Activated B cell treated with CpG ODN at 0.5 μM for 24 hours (primary cell): ENCODE measurements around the gene DUSP10. TPM values are rescaled to one million over a fixed set of nuclear protein-coding genes. Genes with fewer than 3 reads are reported as not detected.

Experiments
- ATAC-seq: fragments of 200-7000 bp; cut with Tn5 transposase; one replicate; pipeline ENCODE4 v1.10.0; 2021; ENCODE audit warnings: low read depth, mild to moderate bottlenecking, moderate library complexity
- CTCF ChIA-PET: fragments of 350-600 bp; sonication (Branson Sonifier 250); formaldehyde crosslinking; loops from one replicate; lab custom pipeline; 2021; ENCODE audit warnings: antibody characterized with exemption; lab: Charles Lee
- POLR2A ChIA-PET: fragments of 350-600 bp; sonication (Branson Sonifier 250); formaldehyde crosslinking; loops from one replicate; lab custom pipeline; 2021; ENCODE audit warnings: antibody characterized with exemption; lab: Charles Lee
- DNase-seq: peaks from one replicate; pipeline ENCODE4 v3.0.0; 2022
- H3K27ac Mint-ChIP-seq: one replicate; pipeline ENCODE4 v1.8.0; 2020; ENCODE audit warnings: mixed read lengths
- H3K27me3 Mint-ChIP-seq: one replicate; pipeline ENCODE4 v1.8.0; 2021; ENCODE audit warnings: mixed read lengths
- H3K36me3 Mint-ChIP-seq: one replicate; pipeline ENCODE4 v1.8.0; 2021; ENCODE audit warnings: low read depth, mixed read lengths
- H3K4me1 Mint-ChIP-seq: one replicate; pipeline ENCODE4 v1.8.0; 2021; ENCODE audit warnings: mixed read lengths
- H3K4me3 Mint-ChIP-seq: one replicate; pipeline ENCODE4 v1.8.0; 2020; ENCODE audit warnings: mild to moderate bottlenecking, mixed read lengths
- H3K9me3 Mint-ChIP-seq: one replicate; pipeline ENCODE4 v1.8.0; 2020; ENCODE audit warnings: mixed read lengths
- intact Hi-C: fragments of 100-400 bp; cut with micrococcal nuclease; formaldehyde crosslinking; loops from one replicate; pipeline ENCODE4 v1.15.1; 2024
- total RNA-seq: library from RNA; stranded (reverse); gene quantifications from 2 replicates; pipeline ENCODE4 v1.2.3, GENCODE V29; 2022
- TF ChIP-seq, protein P1 (sequence below): fragments of 200-600 bp; IDR thresholded peaks from one replicate; pipeline ENCODE4 v1.8.0; 2022; ENCODE audit warnings: antibody characterized with exemption, mild to moderate bottlenecking

The DUSP10 gene
- total RNA-seq, 1 donor from 2014 or later: 39.5 TPM

DNA sequence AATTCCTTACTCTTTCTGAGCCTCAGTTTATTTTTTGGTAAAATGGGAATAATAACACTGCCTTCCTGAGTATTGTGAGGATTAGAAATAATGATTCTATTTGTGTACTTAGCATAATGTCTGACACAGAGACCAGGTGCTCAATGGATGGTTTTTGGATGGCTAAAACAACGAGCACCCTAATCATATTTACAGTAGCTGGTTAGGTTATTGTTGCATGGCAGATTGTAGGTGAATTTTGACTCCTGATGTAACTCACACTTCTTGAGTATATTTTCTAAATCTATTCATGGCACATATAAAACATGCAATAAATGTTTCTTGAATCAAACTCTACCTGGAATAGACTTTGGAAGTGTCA, 11.9 kb upstream of the DUSP10 start:
- ChIA-PET CTCF (interaction anchor here (0.7 to 0.8 kb wide), 2 partner anchors 132 to 252 kb away, joined by 3 read pairs; no protein-coding TSS in a partner anchor), POLR2A (interaction anchor here (3.0 to 8.2 kb wide), 3 partner anchors 12 to 86 kb away, joined by 14 to 76 read pairs (median 55); partner anchors contain the start of gene DUSP10)
- ATAC-seq: peak; percentile 4
- intact Hi-C loops: loop anchor here (1.0 kb wide), 6 partner anchors 11 to 185 kb away; no protein-coding TSS in a partner anchor
- peak overlapping the region; percentile 89 for H3K27ac Mint-ChIP-seq
- peak overlapping the region; percentile 71 for H3K4me3 Mint-ChIP-seq
- TF ChIP-seq, protein P1, sequence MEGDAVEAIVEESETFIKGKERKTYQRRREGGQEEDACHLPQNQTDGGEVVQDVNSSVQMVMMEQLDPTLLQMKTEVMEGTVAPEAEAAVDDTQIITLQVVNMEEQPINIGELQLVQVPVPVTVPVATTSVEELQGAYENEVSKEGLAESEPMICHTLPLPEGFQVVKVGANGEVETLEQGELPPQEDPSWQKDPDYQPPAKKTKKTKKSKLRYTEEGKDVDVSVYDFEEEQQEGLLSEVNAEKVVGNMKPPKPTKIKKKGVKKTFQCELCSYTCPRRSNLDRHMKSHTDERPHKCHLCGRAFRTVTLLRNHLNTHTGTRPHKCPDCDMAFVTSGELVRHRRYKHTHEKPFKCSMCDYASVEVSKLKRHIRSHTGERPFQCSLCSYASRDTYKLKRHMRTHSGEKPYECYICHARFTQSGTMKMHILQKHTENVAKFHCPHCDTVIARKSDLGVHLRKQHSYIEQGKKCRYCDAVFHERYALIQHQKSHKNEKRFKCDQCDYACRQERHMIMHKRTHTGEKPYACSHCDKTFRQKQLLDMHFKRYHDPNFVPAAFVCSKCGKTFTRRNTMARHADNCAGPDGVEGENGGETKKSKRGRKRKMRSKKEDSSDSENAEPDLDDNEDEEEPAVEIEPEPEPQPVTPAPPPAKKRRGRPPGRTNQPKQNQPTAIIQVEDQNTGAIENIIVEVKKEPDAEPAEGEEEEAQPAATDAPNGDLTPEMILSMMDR: no peak
- peaks cover 50% of the 10 kb centered on the region for H3K4me1 Mint-ChIP-seq
- peaks cover 4% of the 10 kb centered on the region for H3K9me3 Mint-ChIP-seq
- no peaks in the 10 kb centered on the region for H3K27me3 Mint-ChIP-seq
- no peaks in the 10 kb centered on the region for H3K36me3 Mint-ChIP-seq
- no peak for DNase-seq

DNA sequence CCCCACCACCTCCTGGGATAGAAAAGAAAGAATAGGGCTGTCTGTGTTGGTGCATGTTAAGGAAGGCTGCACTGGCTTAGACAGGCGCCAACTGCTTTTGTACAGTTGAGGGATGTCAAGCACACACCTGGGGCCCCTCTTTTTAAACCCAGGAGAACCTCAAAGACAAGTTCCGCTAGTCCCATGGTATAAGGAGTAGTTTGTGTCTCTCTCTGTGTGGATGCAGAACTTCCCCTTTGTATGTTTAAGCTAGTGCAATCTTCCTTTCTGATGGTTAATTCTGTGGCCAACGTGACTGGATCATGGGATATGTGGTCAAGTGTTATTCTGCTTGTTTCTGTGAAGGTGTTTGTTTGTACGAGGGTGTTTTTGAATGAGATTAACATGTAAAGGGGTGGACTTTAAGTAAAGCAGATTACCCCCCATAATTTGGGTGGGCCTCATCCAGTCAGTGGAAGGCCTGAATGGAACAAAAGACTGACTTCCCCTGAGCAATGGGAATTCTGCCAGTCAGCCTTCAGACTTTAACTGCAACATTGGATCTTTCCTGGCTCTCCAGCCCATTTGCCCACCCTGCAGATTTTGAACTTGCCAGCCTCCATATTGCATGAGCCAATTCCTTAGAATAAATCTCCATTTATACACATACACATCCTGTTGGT, 9.5 kb upstream of the DUSP10 start:
- ATAC-seq: no peak
- intact Hi-C loops: no loop called here
- CTCF ChIA-PET: no interaction called here

DNA sequence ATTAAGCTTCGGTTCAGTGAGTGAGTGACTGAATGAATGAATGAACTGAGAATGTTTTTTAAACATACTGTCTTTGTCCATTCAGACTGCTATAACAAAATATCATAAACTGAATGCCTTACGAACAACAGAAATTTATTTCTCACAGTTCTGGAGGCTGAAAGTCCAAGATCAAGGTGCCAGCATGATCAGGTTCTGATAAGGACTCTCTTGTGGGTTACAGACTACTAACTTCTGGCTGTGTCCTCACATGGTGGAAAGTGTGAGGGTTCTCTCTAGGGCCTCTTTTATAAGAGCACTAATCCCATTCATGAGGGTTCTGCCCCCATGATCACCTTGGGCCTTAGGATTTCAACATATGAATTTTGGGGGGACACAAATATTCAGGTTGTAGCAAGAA, 7.1 kb upstream of the DUSP10 start:
- POLR2A ChIA-PET: interaction anchor here (1.6 kb wide), 1 partner anchor 91 kb away, joined by 5 read pairs; no protein-coding TSS in a partner anchor
- TF ChIP-seq, protein P1: no peak
- no peaks in the 10 kb centered on the region for H3K27me3 Mint-ChIP-seq
- intact Hi-C loops: loop anchor here (10.0 kb wide), 1 partner anchor 346 kb away; no protein-coding TSS in a partner anchor
- ATAC-seq (no peak), DNase-seq (no peak)
- H3K4me3 Mint-ChIP-seq: no peak overlapping the region
- peaks cover 27% of the 10 kb centered on the region for H3K4me1 Mint-ChIP-seq
- no peaks in the 10 kb centered on the region for H3K36me3 Mint-ChIP-seq
- no peak overlapping the region for H3K27ac Mint-ChIP-seq
- CTCF ChIA-PET: interaction anchor here (1.0 kb wide), 1 partner anchor 28 kb away, joined by 5 read pairs; no protein-coding TSS in a partner anchor
- H3K9me3 Mint-ChIP-seq: peaks cover 4% of the 10 kb centered on the region

More for the DNA sequence above, 9.5 kb upstream of the DUSP10 start:
- TF ChIP-seq, protein P1: no peak
- H3K4me1 Mint-ChIP-seq: peaks cover 39% of the 10 kb centered on the region
- no peak for DNase-seq
- H3K9me3 Mint-ChIP-seq: peaks cover 4% of the 10 kb centered on the region
- no peaks in the 10 kb centered on the region for H3K27me3 Mint-ChIP-seq
- no peaks in the 10 kb centered on the region for H3K36me3 Mint-ChIP-seq
- no peak overlapping the region for H3K4me3 Mint-ChIP-seq
- peak overlapping the region; percentile 31 for H3K27ac Mint-ChIP-seq
- POLR2A ChIA-PET: interaction anchor here (0.7 kb wide), 1 partner anchor 53 kb away, joined by 4 read pairs; no protein-coding TSS in a partner anchor

DNA sequence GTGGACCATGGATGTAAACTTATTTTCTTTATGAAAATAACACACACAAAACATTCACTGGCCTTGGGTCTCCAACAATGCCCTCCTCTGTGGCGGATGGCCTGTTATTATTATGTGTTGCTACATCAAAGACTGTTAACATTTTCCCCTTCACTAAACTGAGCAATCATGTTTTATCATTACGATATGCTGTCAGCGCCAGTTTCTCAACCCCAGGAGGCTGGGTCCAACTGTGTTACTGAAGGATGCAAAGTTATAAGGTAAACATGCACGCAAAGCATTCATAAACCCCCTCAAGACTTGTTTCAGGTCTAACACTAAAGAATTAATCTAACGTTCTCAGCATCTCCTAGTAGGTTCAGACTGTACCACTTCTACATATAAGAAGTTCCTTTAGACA, 6.0 kb upstream of the DUSP10 start:
- ChIA-PET CTCF (no interaction called here), POLR2A (no interaction called here)
- Mint-ChIP-seq H3K36me3 (no peaks in the 10 kb centered on the region), H3K9me3 (no peaks in the 10 kb centered on the region), H3K27ac (no peak overlapping the region), H3K4me3 (no peak overlapping the region), H3K4me1 (peaks cover 25% of the 10 kb centered on the region), H3K27me3 (no peaks in the 10 kb centered on the region)
- intact Hi-C loops: loop anchor here (10.0 kb wide), 1 partner anchor 347 kb away; no protein-coding TSS in a partner anchor
- no peak for ATAC-seq
- DNase-seq: no peak
- TF ChIP-seq, protein P1: no peak
